Breast epithelium (tissue), 3 donors: ENCODE measurements around the gene PSME3.

ENCODE experiments used
- POLR2A ChIP-seq: fragments of 450-650 bp; IDR thresholded peaks from one replicate; pipeline ENCODE4 v1.6.1; 2016; ENCODE audit warnings: antibody characterized with exemption, mild to moderate bottlenecking, moderate library complexity
- POLR2AphosphoS5 ChIP-seq, 3 donors: sonication (generic); formaldehyde crosslinking; IDR thresholded peaks; one replicate each; pipeline ENCODE4 v1.6.1; 2017; ENCODE audit warnings: antibody characterized with exemption in 3 of 3
- TF ChIP-seq, protein P1 (sequence below), 3 donors: fragments of 450-650 bp; IDR thresholded peaks; one replicate each; pipeline ENCODE4 v1.5.1; 2016 to 2017; ENCODE audit warnings: antibody characterized with exemption in 3 of 3, mild to moderate bottlenecking in 3 of 3, moderate library complexity in 3 of 3

DNA sequence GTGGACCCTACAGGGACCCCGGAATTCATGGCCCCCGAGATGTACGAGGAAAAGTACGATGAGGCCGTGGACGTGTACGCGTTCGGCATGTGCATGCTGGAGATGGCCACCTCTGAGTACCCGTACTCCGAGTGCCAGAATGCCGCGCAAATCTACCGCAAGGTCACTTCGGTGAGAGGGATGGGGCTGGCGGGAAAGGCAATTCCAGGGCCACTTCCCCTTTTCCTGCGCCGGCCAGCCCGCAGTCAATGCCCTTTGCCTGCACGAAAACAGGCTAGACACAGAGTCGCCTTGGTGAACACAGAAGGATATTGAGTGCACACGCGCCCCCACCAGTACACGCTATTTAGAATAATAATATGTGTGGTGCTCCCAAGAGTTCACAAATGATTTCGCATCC is 48.8 kb upstream of the PSME3 start:
- TF ChIP-seq, protein P1, sequence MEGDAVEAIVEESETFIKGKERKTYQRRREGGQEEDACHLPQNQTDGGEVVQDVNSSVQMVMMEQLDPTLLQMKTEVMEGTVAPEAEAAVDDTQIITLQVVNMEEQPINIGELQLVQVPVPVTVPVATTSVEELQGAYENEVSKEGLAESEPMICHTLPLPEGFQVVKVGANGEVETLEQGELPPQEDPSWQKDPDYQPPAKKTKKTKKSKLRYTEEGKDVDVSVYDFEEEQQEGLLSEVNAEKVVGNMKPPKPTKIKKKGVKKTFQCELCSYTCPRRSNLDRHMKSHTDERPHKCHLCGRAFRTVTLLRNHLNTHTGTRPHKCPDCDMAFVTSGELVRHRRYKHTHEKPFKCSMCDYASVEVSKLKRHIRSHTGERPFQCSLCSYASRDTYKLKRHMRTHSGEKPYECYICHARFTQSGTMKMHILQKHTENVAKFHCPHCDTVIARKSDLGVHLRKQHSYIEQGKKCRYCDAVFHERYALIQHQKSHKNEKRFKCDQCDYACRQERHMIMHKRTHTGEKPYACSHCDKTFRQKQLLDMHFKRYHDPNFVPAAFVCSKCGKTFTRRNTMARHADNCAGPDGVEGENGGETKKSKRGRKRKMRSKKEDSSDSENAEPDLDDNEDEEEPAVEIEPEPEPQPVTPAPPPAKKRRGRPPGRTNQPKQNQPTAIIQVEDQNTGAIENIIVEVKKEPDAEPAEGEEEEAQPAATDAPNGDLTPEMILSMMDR (IDR thresholded peaks at IDR 0.05): no peak
- no peak for TF ChIP-seq POLR2A
- TF ChIP-seq POLR2AphosphoS5 (IDR thresholded peaks at IDR 0.05): no peak
